Neural progenitor cell (in vitro differentiated cells): ENCODE data around the gene KCNC1. TPM values are rescaled to one million over a fixed set of nuclear protein-coding genes. Genes with fewer than 3 reads are reported as not detected.

ENCODE experiments used
- DNase-seq: peaks from one replicate; pipeline ENCODE4 v3.0.0-alpha.2; 2016; ENCODE audit warnings: low spot score
- H2AFZ ChIP-seq: fragments of 200-600 bp; sonication (generic); replicated peaks from 2 replicates; pipeline ENCODE4 v1.6.1; 2016; ENCODE audit warnings: antibody characterized with exemption
- H3F3A ChIP-seq: fragments of 200-600 bp; sonication (generic); 2 replicates; pipeline ENCODE4 v1.6.1; 2016; ENCODE audit warnings: antibody characterized with exemption, low read depth
- H3K27ac ChIP-seq: fragments of 200-600 bp; sonication (generic); 2 replicates; pipeline ENCODE4 v1.5.1; 2016; ENCODE audit warnings: mild to moderate bottlenecking
- H3K27me3 ChIP-seq: fragments of 200-600 bp; sonication (generic); 2 replicates; pipeline ENCODE4 v1.6.1; 2016; ENCODE audit warnings: mild to moderate bottlenecking, moderate library complexity
- H3K36me3 ChIP-seq: fragments of 200-600 bp; sonication (generic); 2 replicates; pipeline ENCODE4 v1.5.1; 2016
- H3K4me1 ChIP-seq: fragments of 200-600 bp; sonication (generic); 2 replicates; pipeline ENCODE4 v1.6.1; 2016; ENCODE audit warnings: mixed run types
- H3K4me2 ChIP-seq: fragments of 200-600 bp; sonication (generic); 2 replicates; pipeline ENCODE4 v1.6.1; 2016
- H3K4me3 ChIP-seq: fragments of 200-600 bp; sonication (generic); 2 replicates; pipeline ENCODE4 v1.5.1; 2016
- H3K79me2 ChIP-seq: fragments of 200-600 bp; sonication (generic); 2 replicates; pipeline ENCODE4 v1.6.1; 2016; ENCODE audit warnings: low read depth
- H3K9ac ChIP-seq: fragments of 200-600 bp; sonication (generic); 2 replicates; pipeline ENCODE4 v1.6.1; 2016
- H3K9me3 ChIP-seq: fragments of 200-600 bp; sonication (generic); 2 replicates; pipeline ENCODE4 v1.5.1; 2016; ENCODE audit warnings: low read depth
- H4K20me1 ChIP-seq: fragments of 200-600 bp; sonication (generic); 2 replicates; pipeline ENCODE4 v1.6.1; 2016; ENCODE audit warnings: low read depth
- H3K27ac Mint-ChIP-seq: 3 replicates; pipeline ENCODE4 v1.8.0; 2021; ENCODE audit warnings: mixed read lengths
- H3K27me3 Mint-ChIP-seq: 2 replicates; pipeline ENCODE4 v1.8.0; 2022; ENCODE audit warnings: low read depth, mild to moderate bottlenecking, inconsistent platforms, moderate library complexity, mixed read lengths; ENCODE audit not compliant: insufficient read depth
- H3K36me3 Mint-ChIP-seq: 3 replicates; pipeline ENCODE4 v1.8.0; 2021; ENCODE audit warnings: mixed read lengths
- H3K4me1 Mint-ChIP-seq: 3 replicates; pipeline ENCODE4 v1.8.0; 2021; ENCODE audit warnings: mixed read lengths
- H3K4me3 Mint-ChIP-seq: 3 replicates; pipeline ENCODE4 v1.8.0; 2021; ENCODE audit warnings: mild to moderate bottlenecking, moderate library complexity, mixed read lengths
- H3K9me3 Mint-ChIP-seq: 3 replicates; pipeline ENCODE4 v1.8.0; 2020; ENCODE audit warnings: mixed read lengths
- EZH2 ChIP-seq: fragments of 200-600 bp; sonication (generic); IDR thresholded peaks from 2 replicates; pipeline ENCODE4 v1.6.1; 2017; ENCODE audit warnings: antibody characterized with exemption, mild to moderate bottlenecking, moderate library complexity
- EZH2phosphoT487 ChIP-seq: fragments of 200-600 bp; sonication (generic); IDR thresholded peaks from 2 replicates; pipeline ENCODE4 v1.6.1; 2017; ENCODE audit warnings: antibody characterized with exemption
- total RNA-seq: library from RNA; depleted of rRNA; stranded (reverse); fragments of >200 nt; gene quantifications from 2 replicates; pipeline ENCODE4 v1.2.3, GENCODE V29; 2015; ENCODE audit warnings: low replicate concordance
- TF ChIP-seq, protein P1 (sequence below): fragments of 200-600 bp; sonication (generic); IDR thresholded peaks from 2 replicates; pipeline ENCODE4 v1.5.1; 2017; ENCODE audit warnings: antibody characterized with exemption, mild to moderate bottlenecking

The KCNC1 gene
- total RNA-seq, 1 donor from 2014 or later: 0.04 TPM

DNA sequence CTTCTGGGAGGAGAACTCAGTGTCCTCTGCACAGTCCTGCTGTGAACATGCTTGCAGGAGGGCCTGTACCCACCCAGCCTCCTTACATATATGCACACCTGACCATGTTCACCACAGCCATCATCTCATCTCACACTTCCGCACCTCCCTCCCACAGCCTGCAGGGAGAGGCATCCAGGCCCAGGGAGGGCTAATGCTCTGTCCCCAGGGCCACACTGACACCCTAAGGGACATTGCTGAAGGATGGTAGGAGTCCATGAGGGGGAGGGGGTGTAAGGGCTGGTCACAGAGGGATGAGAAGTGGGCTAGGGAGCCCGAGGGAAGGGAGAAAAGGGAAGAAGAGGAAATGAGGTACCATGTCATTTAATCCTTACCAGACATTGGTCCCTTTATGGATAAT, 4.4 kb upstream of the KCNC1 start:
- Histone ChIP-seq H3K4me3 (no peak overlapping the region), H3K27me3 (peaks cover 81% of the 10 kb centered on the region), H4K20me1 (peaks cover 10% of the 10 kb centered on the region), H3K27ac (no peak overlapping the region), H3K9me3 (no peaks in the 10 kb centered on the region), H3K79me2 (no peaks in the 10 kb centered on the region), H3F3A (peaks cover 7% of the 10 kb centered on the region), H3K4me1 (peaks cover 3% of the 10 kb centered on the region), H2AFZ (no peak overlapping the region), H3K36me3 (no peaks in the 10 kb centered on the region), H3K9ac (no peak overlapping the region), H3K4me2 (no peak overlapping the region)
- Mint-ChIP-seq H3K27ac (no peak overlapping the region), H3K9me3 (no peaks in the 10 kb centered on the region), H3K4me1 (peaks cover 3% of the 10 kb centered on the region), H3K27me3 (peaks cover 9% of the 10 kb centered on the region), H3K4me3 (no peak overlapping the region), H3K36me3 (no peaks in the 10 kb centered on the region)
- DNase-seq: no peak
- TF ChIP-seq, protein P1, sequence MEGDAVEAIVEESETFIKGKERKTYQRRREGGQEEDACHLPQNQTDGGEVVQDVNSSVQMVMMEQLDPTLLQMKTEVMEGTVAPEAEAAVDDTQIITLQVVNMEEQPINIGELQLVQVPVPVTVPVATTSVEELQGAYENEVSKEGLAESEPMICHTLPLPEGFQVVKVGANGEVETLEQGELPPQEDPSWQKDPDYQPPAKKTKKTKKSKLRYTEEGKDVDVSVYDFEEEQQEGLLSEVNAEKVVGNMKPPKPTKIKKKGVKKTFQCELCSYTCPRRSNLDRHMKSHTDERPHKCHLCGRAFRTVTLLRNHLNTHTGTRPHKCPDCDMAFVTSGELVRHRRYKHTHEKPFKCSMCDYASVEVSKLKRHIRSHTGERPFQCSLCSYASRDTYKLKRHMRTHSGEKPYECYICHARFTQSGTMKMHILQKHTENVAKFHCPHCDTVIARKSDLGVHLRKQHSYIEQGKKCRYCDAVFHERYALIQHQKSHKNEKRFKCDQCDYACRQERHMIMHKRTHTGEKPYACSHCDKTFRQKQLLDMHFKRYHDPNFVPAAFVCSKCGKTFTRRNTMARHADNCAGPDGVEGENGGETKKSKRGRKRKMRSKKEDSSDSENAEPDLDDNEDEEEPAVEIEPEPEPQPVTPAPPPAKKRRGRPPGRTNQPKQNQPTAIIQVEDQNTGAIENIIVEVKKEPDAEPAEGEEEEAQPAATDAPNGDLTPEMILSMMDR: no peak
- TF ChIP-seq EZH2: no peak
- no peak for TF ChIP-seq EZH2phosphoT487

DNA sequence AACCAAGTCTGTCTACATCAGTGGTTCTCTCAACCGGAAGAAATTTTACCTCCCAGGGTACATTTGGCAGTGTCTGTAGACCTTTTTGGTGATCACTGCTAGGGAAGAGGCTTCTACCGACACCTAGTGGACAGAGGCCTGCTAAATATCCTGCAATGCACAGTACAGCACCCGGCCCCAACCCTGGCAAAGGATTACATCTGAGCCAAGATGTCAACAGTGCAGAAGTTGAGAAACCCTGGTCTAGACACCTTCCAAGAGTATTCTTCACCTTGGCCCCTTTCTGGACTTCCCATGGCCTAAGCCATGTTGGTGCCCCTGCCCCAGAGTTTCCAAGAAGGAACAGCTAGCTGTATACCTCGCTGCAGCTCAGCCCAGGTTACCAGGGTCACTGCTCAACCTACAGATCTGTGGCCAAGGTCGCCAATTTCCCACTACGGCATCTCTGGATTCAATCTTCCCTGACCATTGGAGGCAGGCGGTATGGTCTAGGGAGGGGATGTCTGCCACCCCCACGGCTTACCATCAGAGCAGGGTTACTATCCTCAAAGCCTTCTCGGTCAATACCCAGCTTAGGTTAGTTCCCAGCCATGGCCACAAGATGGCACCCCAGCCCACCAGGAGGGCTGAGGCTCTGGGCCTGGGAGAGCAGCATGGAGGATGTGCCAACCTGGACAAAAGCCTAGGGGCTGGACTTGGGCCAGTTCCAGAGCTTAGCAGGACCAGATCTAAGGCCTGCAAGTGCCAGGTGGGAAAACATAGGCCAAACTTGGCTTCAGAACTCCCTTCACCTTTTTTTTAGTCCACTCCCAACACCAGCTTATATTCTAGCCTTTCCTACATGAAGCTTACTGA, 3.7 kb upstream of the KCNC1 start:
- no peak overlapping the region for H3K4me3 Mint-ChIP-seq
- peaks cover 7% of the 10 kb centered on the region for H3K27me3 Mint-ChIP-seq
- Histone ChIP-seq H3K9me3 (no peaks in the 10 kb centered on the region), H3K4me1 (peaks cover 3% of the 10 kb centered on the region), H4K20me1 (peaks cover 13% of the 10 kb centered on the region), H3K4me3 (no peak overlapping the region), H3K79me2 (no peaks in the 10 kb centered on the region), H3K4me2 (no peak overlapping the region), H3K9ac (no peak overlapping the region), H3F3A (peaks cover 11% of the 10 kb centered on the region), H3K36me3 (no peaks in the 10 kb centered on the region), H3K27me3 (peaks cover 81% of the 10 kb centered on the region), H3K27ac (no peak overlapping the region), H2AFZ (no peak overlapping the region)
- no peak overlapping the region for H3K27ac Mint-ChIP-seq
- no peaks in the 10 kb centered on the region for H3K9me3 Mint-ChIP-seq
- DNase-seq: peak; percentile 88
- peaks cover 3% of the 10 kb centered on the region for H3K4me1 Mint-ChIP-seq
- TF ChIP-seq, protein P1: peak; percentile 67
- TF ChIP-seq EZH2: no peak
- H3K36me3 Mint-ChIP-seq: no peaks in the 10 kb centered on the region

DNA sequence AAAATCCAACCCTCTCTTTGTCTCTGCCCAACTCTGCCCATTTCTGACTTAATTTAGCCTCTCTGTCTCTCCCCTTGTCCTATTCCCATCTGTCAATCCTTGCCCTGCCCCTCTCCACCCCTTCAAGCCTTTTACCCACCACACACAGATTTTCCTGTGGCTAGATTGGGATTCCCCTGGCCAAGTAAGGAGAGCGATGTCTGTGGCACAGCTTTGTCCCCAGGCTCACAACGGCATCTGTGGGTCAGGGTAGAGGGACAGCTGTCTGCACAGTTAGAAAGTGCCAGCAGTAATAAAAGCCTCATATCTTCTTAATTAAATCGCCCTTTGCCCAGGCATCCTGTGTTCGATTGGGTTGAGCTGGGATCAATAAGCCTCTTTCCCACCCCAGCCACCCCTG, 1.3 kb upstream of the KCNC1 start:
- Histone ChIP-seq H3K4me2 (no peak overlapping the region), H3K27ac (no peak overlapping the region), H3K27me3 (peaks cover 81% of the 10 kb centered on the region), H3K4me1 (peaks cover 11% of the 10 kb centered on the region), H3K9me3 (no peaks in the 10 kb centered on the region), H3F3A (peaks cover 11% of the 10 kb centered on the region), H3K79me2 (no peaks in the 10 kb centered on the region), H4K20me1 (peaks cover 36% of the 10 kb centered on the region), H3K9ac (no peak overlapping the region), H3K36me3 (no peaks in the 10 kb centered on the region), H3K4me3 (no peak overlapping the region), H2AFZ (no peak overlapping the region)
- DNase-seq: no peak
- no peaks in the 10 kb centered on the region for H3K9me3 Mint-ChIP-seq
- TF ChIP-seq EZH2: no peak
- TF ChIP-seq, protein P1: no peak
- no peak for TF ChIP-seq EZH2phosphoT487
- peak overlapping the region; percentile 37 for H3K27ac Mint-ChIP-seq
- peak overlapping the region; percentile 84 for H3K4me3 Mint-ChIP-seq
- H3K27me3 Mint-ChIP-seq: peaks cover 16% of the 10 kb centered on the region
- no peaks in the 10 kb centered on the region for H3K36me3 Mint-ChIP-seq
- H3K4me1 Mint-ChIP-seq: peaks cover 17% of the 10 kb centered on the region
